GM12891 (cell line): Measurements from ENCODE around the gene ETS1.

ENCODE experiments used
- PAX5 ChIP-seq: IDR thresholded peaks from 2 replicates; pipeline ENCODE4 v1.6.1; 2011; ENCODE audit warnings: low read length, moderate library complexity, mild to moderate bottlenecking; ENCODE audit not compliant: insufficient read depth, severe bottlenecking
- POLR2A ChIP-seq: IDR thresholded peaks from 2 replicates; pipeline ENCODE4 v1.6.1; 2011; ENCODE audit warnings: low read depth, low read length, control low read depth
- POLR2AphosphoS5 ChIP-seq: IDR thresholded peaks from 2 replicates; pipeline ENCODE4 v1.6.1; 2011; ENCODE audit warnings: low read depth, low read length, control low read depth
- POU2F2 ChIP-seq: IDR thresholded peaks from 2 replicates; pipeline ENCODE4 v1.6.1; 2011; ENCODE audit warnings: low read depth, mild to moderate bottlenecking, control low read depth, low read length, moderate library complexity
- TAF1 ChIP-seq: IDR thresholded peaks from 2 replicates; pipeline ENCODE4 v1.6.1; 2011; ENCODE audit warnings: low read depth, low read length, control low read depth

GRCh38 chr11:128614026-128614425, 26.7 kb upstream of the ETS1 start:
- TF ChIP-seq PAX5 (no peak), POLR2AphosphoS5 (no peak), POLR2A (no peak), TAF1 (no peak), POU2F2 (no peak)
